ENCODE data around the gene SBK1.

DNA sequence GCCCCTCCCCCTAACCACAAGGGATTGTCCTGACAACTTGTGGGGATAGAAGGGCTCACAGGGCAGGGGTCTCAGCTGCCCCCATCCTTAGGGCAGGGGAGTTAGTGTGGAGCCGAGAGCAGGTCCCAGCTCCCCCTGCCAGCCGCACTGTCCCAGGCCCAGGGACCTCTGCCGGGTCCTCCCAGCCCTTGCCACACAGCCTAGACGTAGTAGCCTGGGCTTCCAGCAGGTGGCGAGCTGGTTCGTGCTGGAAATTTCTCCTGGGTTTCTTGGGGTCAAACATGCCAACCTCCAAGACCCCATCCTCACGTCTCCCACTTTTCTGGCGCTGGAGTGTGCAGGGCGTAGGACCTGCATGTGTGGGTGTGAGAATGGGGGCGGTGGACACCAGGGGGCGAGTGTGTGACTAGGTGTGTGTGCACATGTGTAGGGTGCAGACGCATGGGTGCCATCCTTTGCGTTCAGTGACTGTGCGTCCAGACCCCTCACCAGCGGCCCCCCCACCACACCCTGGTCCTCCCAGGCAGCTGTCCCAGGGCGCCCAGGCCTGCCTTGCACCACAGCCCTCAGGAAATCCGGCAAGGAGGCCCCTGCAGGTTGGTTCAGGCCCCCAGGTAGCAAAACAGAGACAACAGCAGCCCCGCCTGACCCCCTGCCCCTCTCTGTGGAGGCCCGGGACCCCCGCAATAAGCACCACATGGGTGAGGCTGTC, 29.5 kb downstream of the SBK1 start:
- TF ChIP-seq, protein P1, sequence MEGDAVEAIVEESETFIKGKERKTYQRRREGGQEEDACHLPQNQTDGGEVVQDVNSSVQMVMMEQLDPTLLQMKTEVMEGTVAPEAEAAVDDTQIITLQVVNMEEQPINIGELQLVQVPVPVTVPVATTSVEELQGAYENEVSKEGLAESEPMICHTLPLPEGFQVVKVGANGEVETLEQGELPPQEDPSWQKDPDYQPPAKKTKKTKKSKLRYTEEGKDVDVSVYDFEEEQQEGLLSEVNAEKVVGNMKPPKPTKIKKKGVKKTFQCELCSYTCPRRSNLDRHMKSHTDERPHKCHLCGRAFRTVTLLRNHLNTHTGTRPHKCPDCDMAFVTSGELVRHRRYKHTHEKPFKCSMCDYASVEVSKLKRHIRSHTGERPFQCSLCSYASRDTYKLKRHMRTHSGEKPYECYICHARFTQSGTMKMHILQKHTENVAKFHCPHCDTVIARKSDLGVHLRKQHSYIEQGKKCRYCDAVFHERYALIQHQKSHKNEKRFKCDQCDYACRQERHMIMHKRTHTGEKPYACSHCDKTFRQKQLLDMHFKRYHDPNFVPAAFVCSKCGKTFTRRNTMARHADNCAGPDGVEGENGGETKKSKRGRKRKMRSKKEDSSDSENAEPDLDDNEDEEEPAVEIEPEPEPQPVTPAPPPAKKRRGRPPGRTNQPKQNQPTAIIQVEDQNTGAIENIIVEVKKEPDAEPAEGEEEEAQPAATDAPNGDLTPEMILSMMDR (IDR thresholded peaks at IDR 0.05 in 8 of 11, conservative IDR thresholded peaks at IDR 0.05 in 3 of 11), result peak in 10 of 11 experiments; percentile 30 to 82 (median 68)
- no peak for TF ChIP-seq POLR2A (IDR thresholded peaks at IDR 0.05)
- TF ChIP-seq POLR2AphosphoS5 (IDR thresholded peaks at IDR 0.05), result no peak

Measured in spleen (tissue), 7 donors.